HepG2 (cell line): ENCODE data around the gene PANK1. TPM values are rescaled to one million over a fixed set of nuclear protein-coding genes. Genes with fewer than 3 reads are reported as not detected.

ENCODE experiments used
- CBX5 ChIP-seq: sonication (generic); formaldehyde crosslinking; IDR thresholded peaks from 2 replicates; pipeline ENCODE4 v1.4.0; 2020; ENCODE audit warnings: missing genetic modification reagents, borderline replicate concordance
- FOXK2 ChIP-seq: fragments of 450-650 bp; IDR thresholded peaks from 2 replicates; pipeline ENCODE4 v1.6.1; 2016
- KDM1A ChIP-seq: IDR thresholded peaks from 2 replicates; pipeline ENCODE4 v1.6.1; 2016; ENCODE audit warnings: missing compliant biosample characterization
- MEIS1 ChIP-seq: sonication (generic); formaldehyde crosslinking; IDR thresholded peaks from 2 replicates; pipeline ENCODE4 v1.9.0; 2021; ENCODE audit warnings: mild to moderate bottlenecking, missing genetic modification reagents, moderate library complexity, borderline replicate concordance
- NFKBIZ ChIP-seq: IDR thresholded peaks from 2 replicates; pipeline ENCODE4 v1.6.1; 2018; ENCODE audit warnings: missing genetic modification reagents, missing compliant biosample characterization
- PTBP1 ChIP-seq: fragments of 200-400 bp; formaldehyde crosslinking; IDR thresholded peaks from 2 replicates; pipeline ENCODE4 v1.6.1; 2018; ENCODE audit warnings: low read length, low read depth; ENCODE audit not compliant: poor library complexity, severe bottlenecking
- RAD51 ChIP-seq: fragments of 450-650 bp; IDR thresholded peaks from 2 replicates; pipeline ENCODE4 v1.6.1; 2016; ENCODE audit warnings: borderline replicate concordance
- ZNF446 ChIP-seq: sonication (generic); formaldehyde crosslinking; IDR thresholded peaks from 2 replicates; pipeline ENCODE4 v1.5.0; 2020; ENCODE audit warnings: mild to moderate bottlenecking, missing genetic modification reagents
- ZNF569 ChIP-seq: sonication (generic); formaldehyde crosslinking; IDR thresholded peaks from 2 replicates; pipeline ENCODE4 v1.5.0; 2020; ENCODE audit warnings: mild to moderate bottlenecking, missing genetic modification reagents, moderate library complexity, borderline replicate concordance
- ZNF768 ChIP-seq: sonication (generic); formaldehyde crosslinking; IDR thresholded peaks from 2 replicates; pipeline ENCODE4 v1.4.0; 2020; ENCODE audit warnings: missing genetic modification reagents
- ZNF772 ChIP-seq: sonication (generic); formaldehyde crosslinking; IDR thresholded peaks from 2 replicates; pipeline ENCODE4 v1.5.0; 2020; ENCODE audit warnings: mild to moderate bottlenecking, missing genetic modification reagents
- polyA plus RNA-seq, 8 experiments: library from polyadenylated mRNA; depleted of rRNA in 3 of 8; stranded (reverse) in 7 of 8; unstranded in 1 of 8; fragments of >200 nt; fragmentation: Illumina TruSeq in 4 of 8; extraction: Trizol in 4 of 8; gene quantifications; 2 replicates each; pipeline versions ENCODE4 v1.2.1 to v1.2.3, GENCODE V29; 2011 to 2016; ENCODE audit warnings: low read depth in 4 of 8, missing spikeins in 1 of 8, mixed read lengths in 1 of 8; ENCODE audit not compliant: insufficient read depth in 1 of 8
- total RNA-seq, 5 experiments: library from RNA; depleted of rRNA; stranded (reverse); fragments of >200 nt; fragmentation: Illumina TruSeq; extraction: Trizol; gene quantifications; 2 replicates each; pipeline ENCODE4 v1.2.3, GENCODE V29; 2016; ENCODE audit warnings: low read depth in 1 of 5
- TF ChIP-seq, protein P1 (sequence below): sonication (generic); formaldehyde crosslinking; IDR thresholded peaks from 2 replicates; pipeline ENCODE4 v1.8.0; 2022; ENCODE audit warnings: mild to moderate bottlenecking, missing genetic modification reagents
- TF ChIP-seq, protein P2 (sequence below): sonication (generic); formaldehyde crosslinking; IDR thresholded peaks from 2 replicates; pipeline ENCODE4 v1.5.0; 2020; ENCODE audit warnings: missing genetic modification reagents
- TF ChIP-seq, protein P3 (sequence below): sonication (generic); formaldehyde crosslinking; IDR thresholded peaks from one replicate; pipeline ENCODE4 v1.5.1; 2020; ENCODE audit warnings: mild to moderate bottlenecking, missing genetic modification reagents; ENCODE audit errors: not compliant biosample characterization
- TF ChIP-seq, protein P4 (sequence below): sonication (generic); formaldehyde crosslinking; IDR thresholded peaks from 2 replicates; pipeline ENCODE4 v1.4.0; 2020; ENCODE audit warnings: missing genetic modification reagents
- TF ChIP-seq, protein P5 (sequence below): sonication (generic); formaldehyde crosslinking; IDR thresholded peaks from 2 replicates; pipeline ENCODE4 v1.5.0; 2020; ENCODE audit warnings: missing genetic modification reagents, mild to moderate bottlenecking, borderline replicate concordance

Gene PANK1
- total and polyA plus RNA-seq, 2 of the 13 experiments (the other 11 are each of a cell fraction or from before 2014, with no cell fraction given) = 18.2 to 33.3 TPM

DNA sequence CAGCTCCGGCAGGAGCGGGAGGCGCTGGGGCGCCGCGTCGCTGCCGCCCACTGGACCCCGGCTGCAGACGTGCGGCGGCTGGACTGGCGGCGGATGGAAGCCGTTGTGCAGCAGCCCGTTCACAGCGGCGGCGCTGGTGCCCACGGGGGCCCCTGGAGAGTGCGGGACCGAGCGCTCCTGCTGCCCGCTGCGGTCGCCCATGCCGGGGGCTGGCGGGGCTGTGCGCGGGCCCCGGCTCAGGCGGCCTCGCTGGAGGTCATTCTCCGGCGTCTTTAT lies 413 bp downstream of the PANK1 start (continued):
- TF ChIP-seq NFKBIZ (CRISPR knock-in tag) (no peak), RAD51 (no peak), MEIS1 (CRISPR knock-in tag) (no peak), CBX5 (CRISPR knock-in tag) (no peak), ZNF768 (CRISPR knock-in tag) (0 out of 2 replicates have a peak, but pooled peaks have one; percentile 42), ZNF446 (no peak; the same call in 1 of the 2 replicates), KDM1A (CRISPR knock-in tag) (no peak), FOXK2 (no peak), ZNF772 (CRISPR knock-in tag) (no peak), ZNF569 (no peak), PTBP1 (no peak)
- TF ChIP-seq, protein P1, sequence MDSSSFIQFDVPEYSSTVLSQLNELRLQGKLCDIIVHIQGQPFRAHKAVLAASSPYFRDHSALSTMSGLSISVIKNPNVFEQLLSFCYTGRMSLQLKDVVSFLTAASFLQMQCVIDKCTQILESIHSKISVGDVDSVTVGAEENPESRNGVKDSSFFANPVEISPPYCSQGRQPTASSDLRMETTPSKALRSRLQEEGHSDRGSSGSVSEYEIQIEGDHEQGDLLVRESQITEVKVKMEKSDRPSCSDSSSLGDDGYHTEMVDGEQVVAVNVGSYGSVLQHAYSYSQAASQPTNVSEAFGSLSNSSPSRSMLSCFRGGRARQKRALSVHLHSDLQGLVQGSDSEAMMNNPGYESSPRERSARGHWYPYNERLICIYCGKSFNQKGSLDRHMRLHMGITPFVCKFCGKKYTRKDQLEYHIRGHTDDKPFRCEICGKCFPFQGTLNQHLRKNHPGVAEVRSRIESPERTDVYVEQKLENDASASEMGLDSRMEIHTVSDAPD (CRISPR knock-in tag) = no peak
- TF ChIP-seq, protein P2, sequence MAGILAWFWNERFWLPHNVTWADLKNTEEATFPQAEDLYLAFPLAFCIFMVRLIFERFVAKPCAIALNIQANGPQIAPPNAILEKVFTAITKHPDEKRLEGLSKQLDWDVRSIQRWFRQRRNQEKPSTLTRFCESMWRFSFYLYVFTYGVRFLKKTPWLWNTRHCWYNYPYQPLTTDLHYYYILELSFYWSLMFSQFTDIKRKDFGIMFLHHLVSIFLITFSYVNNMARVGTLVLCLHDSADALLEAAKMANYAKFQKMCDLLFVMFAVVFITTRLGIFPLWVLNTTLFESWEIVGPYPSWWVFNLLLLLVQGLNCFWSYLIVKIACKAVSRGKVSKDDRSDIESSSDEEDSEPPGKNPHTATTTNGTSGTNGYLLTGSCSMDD (CRISPR knock-in tag) = no peak
- TF ChIP-seq, protein P3, sequence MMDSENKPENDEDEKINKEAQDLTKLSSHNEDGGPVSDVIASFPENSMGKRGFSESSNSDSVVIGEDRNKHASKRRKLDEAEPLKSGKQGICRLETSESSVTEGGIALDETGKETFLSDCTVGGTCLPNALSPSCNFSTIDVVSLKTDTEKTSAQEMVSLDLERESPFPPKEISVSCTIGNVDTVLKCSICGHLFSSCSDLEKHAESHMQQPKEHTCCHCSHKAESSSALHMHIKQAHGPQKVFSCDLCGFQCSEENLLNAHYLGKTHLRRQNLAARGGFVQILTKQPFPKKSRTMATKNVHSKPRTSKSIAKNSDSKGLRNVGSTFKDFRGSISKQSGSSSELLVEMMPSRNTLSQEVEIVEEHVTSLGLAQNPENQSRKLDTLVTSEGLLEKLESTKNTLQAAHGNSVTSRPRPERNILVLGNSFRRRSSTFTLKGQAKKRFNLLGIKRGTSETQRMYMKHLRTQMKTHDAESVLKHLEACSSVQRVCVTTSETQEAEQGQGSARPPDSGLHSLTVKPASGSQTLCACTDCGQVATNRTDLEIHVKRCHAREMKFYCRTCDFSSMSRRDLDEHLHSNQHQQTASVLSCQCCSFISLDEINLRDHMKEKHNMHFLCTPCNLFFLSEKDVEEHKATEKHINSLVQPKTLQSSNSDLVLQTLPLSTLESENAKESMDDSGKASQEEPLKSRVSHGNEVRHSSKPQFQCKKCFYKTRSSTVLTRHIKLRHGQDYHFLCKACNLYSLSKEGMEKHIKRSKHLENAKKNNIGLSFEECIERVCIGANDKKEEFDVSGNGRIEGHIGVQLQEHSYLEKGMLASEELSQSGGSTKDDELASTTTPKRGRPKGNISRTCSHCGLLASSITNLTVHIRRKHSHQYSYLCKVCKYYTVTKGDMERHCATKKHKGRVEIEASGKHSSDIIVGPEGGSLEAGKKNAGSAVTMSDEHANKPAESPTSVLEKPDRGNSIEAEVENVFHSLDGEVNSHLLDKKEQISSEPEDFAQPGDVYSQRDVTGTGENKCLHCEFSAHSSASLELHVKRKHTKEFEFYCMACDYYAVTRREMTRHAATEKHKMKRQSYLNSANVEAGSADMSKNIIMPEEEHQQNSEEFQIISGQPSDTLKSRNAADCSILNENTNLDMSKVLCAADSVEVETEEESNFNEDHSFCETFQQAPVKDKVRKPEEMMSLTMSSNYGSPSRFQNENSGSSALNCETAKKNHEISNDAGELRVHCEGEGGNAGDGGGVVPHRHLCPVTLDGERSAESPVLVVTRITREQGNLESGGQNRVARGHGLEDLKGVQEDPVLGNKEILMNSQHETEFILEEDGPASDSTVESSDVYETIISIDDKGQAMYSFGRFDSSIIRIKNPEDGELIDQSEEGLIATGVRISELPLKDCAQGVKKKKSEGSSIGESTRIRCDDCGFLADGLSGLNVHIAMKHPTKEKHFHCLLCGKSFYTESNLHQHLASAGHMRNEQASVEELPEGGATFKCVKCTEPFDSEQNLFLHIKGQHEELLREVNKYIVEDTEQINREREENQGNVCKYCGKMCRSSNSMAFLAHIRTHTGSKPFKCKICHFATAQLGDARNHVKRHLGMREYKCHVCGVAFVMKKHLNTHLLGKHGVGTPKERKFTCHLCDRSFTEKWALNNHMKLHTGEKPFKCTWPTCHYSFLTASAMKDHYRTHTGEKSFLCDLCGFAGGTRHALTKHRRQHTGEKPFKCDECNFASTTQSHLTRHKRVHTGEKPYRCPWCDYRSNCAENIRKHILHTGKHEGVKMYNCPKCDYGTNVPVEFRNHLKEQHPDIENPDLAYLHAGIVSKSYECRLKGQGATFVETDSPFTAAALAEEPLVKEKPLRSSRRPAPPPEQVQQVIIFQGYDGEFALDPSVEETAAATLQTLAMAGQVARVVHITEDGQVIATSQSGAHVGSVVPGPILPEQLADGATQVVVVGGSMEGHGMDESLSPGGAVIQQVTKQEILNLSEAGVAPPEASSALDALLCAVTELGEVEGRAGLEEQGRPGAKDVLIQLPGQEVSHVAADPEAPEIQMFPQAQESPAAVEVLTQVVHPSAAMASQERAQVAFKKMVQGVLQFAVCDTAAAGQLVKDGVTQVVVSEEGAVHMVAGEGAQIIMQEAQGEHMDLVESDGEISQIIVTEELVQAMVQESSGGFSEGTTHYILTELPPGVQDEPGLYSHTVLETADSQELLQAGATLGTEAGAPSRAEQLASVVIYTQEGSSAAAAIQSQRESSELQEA (CRISPR knock-in tag) = no peak
- TF ChIP-seq, protein P4, sequence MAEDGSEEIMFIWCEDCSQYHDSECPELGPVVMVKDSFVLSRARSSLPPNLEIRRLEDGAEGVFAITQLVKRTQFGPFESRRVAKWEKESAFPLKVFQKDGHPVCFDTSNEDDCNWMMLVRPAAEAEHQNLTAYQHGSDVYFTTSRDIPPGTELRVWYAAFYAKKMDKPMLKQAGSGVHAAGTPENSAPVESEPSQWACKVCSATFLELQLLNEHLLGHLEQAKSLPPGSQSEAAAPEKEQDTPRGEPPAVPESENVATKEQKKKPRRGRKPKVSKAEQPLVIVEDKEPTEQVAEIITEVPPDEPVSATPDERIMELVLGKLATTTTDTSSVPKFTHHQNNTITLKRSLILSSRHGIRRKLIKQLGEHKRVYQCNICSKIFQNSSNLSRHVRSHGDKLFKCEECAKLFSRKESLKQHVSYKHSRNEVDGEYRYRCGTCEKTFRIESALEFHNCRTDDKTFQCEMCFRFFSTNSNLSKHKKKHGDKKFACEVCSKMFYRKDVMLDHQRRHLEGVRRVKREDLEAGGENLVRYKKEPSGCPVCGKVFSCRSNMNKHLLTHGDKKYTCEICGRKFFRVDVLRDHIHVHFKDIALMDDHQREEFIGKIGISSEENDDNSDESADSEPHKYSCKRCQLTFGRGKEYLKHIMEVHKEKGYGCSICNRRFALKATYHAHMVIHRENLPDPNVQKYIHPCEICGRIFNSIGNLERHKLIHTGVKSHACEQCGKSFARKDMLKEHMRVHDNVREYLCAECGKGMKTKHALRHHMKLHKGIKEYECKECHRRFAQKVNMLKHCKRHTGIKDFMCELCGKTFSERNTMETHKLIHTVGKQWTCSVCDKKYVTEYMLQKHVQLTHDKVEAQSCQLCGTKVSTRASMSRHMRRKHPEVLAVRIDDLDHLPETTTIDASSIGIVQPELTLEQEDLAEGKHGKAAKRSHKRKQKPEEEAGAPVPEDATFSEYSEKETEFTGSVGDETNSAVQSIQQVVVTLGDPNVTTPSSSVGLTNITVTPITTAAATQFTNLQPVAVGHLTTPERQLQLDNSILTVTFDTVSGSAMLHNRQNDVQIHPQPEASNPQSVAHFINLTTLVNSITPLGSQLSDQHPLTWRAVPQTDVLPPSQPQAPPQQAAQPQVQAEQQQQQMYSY = 0 out of 2 replicates have a peak, but pooled peaks have one; percentile 28
- TF ChIP-seq, protein P5, sequence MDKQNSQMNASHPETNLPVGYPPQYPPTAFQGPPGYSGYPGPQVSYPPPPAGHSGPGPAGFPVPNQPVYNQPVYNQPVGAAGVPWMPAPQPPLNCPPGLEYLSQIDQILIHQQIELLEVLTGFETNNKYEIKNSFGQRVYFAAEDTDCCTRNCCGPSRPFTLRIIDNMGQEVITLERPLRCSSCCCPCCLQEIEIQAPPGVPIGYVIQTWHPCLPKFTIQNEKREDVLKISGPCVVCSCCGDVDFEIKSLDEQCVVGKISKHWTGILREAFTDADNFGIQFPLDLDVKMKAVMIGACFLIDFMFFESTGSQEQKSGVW = peak; percentile 77; the same call in 1 of the 2 replicates
